Glomerular endothelial cell (primary cell): ENCODE data around the gene WNT3A. TPM values are rescaled to one million over a fixed set of nuclear protein-coding genes. Genes with fewer than 3 reads are reported as not detected.
"Not testable (repeated sequence)": the region's sequence is repeated elsewhere in the genome, so short reads cannot be mapped to it uniquely, and the experiment has no call there.

Experiments
- DNase-seq: peaks from one replicate; pipeline ENCODE4 v3.0.0-alpha.2; 2011; ENCODE audit warnings: low read depth, low spot score; ENCODE audit errors: extremely low read depth
- total RNA-seq: library from RNA; depleted of rRNA; stranded (reverse); fragments of >200 nt; gene quantifications from 2 replicates; pipeline ENCODE4 v1.2.3, GENCODE V29; 2015

WNT3A gene
- total RNA-seq, 1 donor from 2014 or later: not detected

GRCh38 chr1:228010921-228011320 is 4.1 kb downstream of the WNT3A start:
- DNase-seq: no peak

GRCh38 chr1:228011721-228012311 is 5.0 kb downstream of the WNT3A start:
- no peak for DNase-seq

GRCh38 chr1:228012555-228012954 is 5.8 kb downstream of the WNT3A start:
- DNase-seq: no peak

GRCh38 chr1:228013131-228013934 is 6.5 kb downstream of the WNT3A start:
- DNase-seq: no peak

DNA sequence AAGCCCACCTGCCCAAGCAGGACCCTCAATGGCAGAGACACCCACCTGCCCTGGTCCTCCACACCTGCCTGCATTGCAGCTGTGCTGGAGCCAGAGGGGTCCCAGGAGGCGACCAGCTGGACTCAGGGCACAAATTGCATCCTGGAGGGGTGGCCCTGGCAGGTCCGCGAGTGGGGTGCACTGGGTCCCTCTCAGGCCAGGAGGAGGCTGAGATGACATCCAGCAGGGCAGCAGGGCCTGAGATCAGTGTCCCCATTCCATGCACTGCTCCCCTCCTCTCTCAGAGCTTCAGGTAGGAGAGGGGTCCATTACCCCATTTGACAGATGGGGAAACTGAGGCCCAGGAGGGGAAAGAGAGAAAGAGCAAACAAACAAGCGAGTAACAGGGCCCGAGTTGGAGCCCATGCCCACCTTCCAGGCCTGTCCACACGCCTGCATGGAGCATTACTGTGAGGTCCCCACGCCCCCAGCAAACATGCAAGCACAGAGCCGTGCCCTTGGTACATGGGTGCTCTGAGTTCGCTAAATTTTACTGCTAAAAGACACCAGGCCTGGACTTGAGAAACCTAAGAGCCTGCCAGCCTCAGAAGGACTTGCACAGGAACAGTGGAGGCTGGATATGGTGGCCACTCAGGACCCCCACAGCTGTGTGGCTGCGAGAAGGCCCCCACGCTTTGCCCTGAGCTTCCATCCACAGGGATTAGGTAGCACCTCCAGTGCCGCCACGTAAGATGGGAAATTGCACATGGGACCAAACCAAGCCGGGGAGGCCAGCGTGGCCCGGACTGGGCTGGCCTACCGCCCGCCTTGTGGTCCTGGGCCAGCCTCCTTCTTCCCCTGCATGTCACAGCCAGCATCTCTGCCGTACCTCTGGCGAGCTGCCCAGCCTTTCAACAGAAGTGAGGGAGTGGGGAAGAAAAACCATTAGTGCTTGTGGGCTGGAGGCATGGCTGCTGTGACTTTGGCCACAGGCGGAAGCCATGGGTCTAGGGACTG is 7.4 kb downstream of the WNT3A start:
- no peak for DNase-seq

DNA sequence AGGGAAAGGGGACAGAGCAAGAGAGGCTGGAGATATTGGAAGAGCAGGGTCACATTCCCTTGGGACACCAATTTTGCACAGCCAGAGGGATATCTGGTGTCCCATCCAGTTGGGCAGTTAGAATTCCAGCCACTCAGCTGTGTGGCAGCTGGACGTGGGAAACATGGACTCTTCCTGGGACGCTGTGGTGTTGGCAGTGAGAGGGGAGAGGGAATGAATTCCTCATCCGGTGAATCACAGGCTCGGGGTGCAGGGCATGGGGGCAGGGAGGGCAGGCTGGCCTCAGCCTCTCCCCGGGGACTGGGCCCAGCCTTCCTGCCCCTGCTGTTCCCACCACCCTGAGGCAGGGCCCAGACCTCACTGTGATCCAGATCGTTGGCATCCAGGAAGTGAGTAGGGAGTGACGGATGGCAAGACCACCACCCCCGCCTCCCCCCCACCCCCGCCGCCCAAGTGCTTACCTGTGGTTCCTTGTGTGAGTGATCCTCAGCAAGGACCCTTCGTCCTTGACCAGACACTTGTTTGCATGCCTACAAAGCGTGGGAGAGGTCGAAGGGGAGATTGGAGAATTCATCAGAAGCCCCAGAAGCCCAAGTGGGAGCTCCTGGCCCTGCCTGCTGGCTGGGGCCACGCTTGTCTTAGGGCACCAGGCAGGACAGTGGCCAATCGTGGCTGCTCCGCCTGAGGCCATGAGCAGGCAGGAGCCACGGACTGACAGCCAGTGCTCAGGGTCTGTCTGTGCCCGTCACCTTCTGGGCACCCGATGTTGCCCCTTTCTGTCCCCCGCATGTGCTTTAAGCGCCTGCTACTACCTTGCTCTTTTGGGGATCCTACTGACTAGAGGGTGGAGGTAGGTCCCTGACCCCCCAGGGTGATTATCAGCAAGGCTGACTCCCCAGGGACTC is 8.7 kb downstream of the WNT3A start:
- no peak for DNase-seq

GRCh38 chr1:228016181-228016510 is 9.3 kb downstream of the WNT3A start:
- DNase-seq: no peak

DNA sequence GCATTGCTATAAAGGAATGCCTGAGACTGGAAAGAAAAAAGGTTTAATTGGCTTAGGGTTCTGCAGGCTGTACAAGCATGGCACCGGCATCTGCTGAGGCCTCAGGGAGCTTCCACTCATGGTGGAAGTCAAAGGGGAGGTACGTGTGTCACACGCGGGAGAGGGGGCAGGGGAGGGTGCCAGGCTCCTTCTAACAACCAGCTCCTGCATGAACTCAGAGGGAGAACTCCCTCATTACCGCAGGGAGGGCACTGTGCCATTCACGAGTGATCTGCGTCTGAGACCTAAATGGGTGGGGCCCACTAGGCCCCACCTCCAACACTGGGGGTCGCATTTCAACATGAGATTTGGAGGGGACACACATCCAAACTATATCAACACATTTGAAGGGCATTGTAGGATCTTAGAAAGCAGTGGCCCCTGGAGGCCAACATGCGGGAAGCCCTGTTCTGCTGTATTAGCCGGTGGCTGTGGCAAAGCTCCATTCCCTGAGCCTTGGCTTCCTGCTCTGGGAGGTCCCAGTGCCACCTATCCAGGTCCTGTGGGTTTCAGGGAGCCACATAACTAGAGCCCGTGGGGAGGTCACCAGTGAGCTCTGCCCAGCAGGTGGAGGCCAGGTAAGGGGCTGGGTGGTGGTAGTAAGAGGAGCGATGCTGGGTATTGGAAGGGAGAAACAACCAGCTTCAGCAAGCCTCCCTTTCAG is 10.0 kb downstream of the WNT3A start:
- DNase-seq: no peak

DNA sequence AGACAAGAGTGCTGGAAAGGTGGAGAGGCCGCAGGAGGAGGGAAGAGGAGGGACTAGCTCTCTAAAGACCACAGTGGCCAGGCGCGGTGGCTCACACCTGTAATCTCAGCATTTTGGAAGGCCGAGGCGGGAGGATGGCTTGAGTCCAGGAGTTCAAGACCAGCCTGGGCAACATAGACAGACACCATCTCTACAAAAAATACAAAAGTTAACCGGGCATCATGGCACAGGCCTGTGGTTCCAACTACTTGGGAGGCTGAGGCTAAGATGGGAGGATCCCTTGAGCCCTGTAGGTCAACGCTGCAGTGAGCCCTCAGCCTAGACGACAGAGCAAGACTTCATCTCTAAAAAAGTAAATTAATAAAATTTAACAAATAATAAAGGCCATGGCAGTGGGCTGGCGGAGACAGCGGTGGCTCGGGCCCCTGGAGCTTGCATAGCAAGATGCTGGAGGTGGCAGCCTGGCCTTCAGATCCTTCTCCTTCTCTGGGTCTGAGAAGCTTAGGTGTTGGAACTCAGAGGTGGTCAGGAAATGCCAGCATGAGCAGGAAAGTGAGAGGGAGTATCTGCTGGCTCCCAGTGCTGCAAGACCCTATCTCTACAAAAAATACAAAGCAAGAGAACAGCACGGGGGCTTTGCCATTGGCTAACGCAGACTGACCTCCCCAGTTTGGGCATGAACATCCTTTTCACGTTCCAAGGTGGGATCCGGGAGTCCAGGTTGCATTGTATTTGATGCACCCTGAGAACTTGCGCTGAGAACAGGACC is 10.7 kb downstream of the WNT3A start:
- DNase-seq: no peak

DNA sequence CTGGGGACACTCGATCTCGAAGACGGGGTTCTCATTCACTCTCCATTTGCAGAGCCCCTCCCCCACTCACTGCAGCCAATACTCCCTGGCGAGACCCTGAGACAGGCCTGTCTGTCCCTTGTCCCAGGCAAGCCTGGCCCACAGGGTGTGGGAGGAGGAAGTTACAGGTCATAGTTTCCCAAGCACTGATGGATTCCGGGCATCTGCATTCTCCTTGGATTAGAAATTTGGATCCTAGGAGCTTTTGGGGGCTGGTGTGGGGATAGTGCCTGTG is 11.3 kb downstream of the WNT3A start:
- DNase-seq: no peak

GRCh38 chr1:228018961-228019721 is 12.3 kb downstream of the WNT3A start:
- no peak for DNase-seq

- not testable (repeated sequence) for DNase-seq
Measured at GRCh38 chr1:228019722-228020083, 12.9 kb downstream of the WNT3A start.

- no peak for DNase-seq
Measured at GRCh38 chr1:228020686-228021354, 14.0 kb downstream of the WNT3A start.

DNA sequence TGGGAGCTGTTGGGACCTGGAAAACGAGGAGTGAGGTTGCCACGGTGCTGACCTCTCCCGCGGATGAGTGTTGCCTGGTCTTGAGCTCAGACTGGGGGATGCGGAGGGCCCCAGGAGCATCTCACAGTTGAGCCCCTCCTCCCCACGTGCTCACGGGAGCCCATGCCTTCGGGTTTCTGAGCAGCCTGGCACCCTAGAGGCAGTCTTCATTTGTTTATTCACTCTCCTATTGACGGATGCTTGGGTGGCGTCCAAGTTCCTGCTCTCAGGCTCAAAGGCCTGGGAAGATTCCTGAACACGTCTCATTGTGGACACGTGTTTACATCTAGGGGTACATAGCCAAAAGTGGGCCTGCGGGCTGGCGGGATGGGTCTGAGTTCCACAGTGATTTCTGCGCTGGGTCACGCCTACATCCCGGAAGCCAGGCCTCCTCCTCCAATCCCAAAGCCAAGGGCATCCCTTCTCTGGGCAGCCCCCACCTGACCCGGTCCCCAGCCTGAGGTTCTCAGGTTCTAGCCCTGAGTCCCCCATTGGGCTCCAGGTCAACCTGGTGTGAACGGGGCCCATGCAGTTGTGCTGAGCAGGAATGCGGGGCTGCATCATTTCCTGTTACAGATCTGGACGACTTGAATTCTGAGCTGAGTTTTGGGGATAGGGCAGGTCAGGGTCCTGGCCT is 14.7 kb downstream of the WNT3A start:
- DNase-seq: no peak

GRCh38 chr1:228022571-228023293 is 15.9 kb downstream of the WNT3A start:
- no peak for DNase-seq

- no peak for DNase-seq
Measured at GRCh38 chr1:228023294-228023639, 16.5 kb downstream of the WNT3A start.

DNA sequence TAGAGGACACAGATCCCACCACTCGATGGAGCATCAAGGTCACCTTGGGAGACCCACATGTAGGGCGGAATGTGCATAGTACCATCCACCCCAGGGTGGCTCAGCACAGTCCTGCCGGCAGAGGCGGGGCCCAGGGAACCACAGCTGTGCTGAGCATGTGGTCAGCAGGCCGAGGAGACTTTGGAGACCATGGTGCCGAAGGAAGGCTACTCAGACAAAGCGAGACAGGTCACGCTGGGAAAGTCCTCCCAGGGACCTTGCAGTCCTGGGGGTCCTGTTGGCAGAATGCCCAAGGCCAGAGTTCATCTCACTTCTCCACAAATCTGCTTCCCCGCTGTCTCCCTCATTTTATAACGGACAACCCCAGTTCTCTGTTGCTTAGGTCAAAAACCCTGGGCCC is 22.5 kb downstream of the WNT3A start:
- DNase-seq: no peak
